H1 (cell line): Measurements from ENCODE around the gene TTYH2. TPM values are rescaled to one million over a fixed set of nuclear protein-coding genes. Genes with fewer than 3 reads are reported as not detected.

Experiments
- ATF3 ChIP-seq: IDR thresholded peaks from 2 replicates; pipeline ENCODE4 v1.6.1; 2011; ENCODE audit warnings: low read depth, mild to moderate bottlenecking, low read length; ENCODE audit not compliant: insufficient read depth
- CBX5 ChIP-seq: fragments of 300-800, 300-1000 bp; sonication (generic); IDR thresholded peaks from 2 replicates; pipeline ENCODE4 v1.7.1; 2016; ENCODE audit warnings: antibody characterized with exemption, low read length, low read depth
- EZH2 ChIP-seq: fragments of 200-600 bp; sonication (generic); IDR thresholded peaks from 2 replicates; pipeline ENCODE4 v1.7.1; 2012; ENCODE audit warnings: low read depth, mild to moderate bottlenecking, moderate library complexity, low read length, inconsistent platforms; ENCODE audit not compliant: severe bottlenecking
- KDM5A ChIP-seq: fragments of 200-600 bp; IDR thresholded peaks from 2 replicates; pipeline ENCODE4 v1.7.1; 2012; ENCODE audit warnings: mild to moderate bottlenecking, low read length, inconsistent platforms, mixed read lengths
- POLR2A ChIP-seq, 2 experiments: IDR thresholded peaks; 1 replicate in 1 of 2; 2 replicates in 1 of 2; pipeline ENCODE4 v1.6.1; 2011; ENCODE audit warnings: low read depth in 2 of 2, low read length in 2 of 2, mild to moderate bottlenecking in 2 of 2; ENCODE audit errors: control extremely low read depth in 1 of 2
- SAP30 ChIP-seq: fragments of 300-600 bp; sonication (generic); IDR thresholded peaks from 2 replicates; pipeline ENCODE4 v1.7.1; 2012; ENCODE audit warnings: low read length, moderate library complexity, mild to moderate bottlenecking, inconsistent platforms; ENCODE audit not compliant: insufficient read depth, insufficient replicate concordance
- SIN3A ChIP-seq, 2 experiments: IDR thresholded peaks in 1 of 2; conservative IDR thresholded peaks in 1 of 2; 2 replicates each; pipeline ENCODE4 v1.6.1; 2011 to 2012; ENCODE audit warnings: low read length in 2 of 2, improper control_type of control experiment in 1 of 2, low read depth in 1 of 2, mild to moderate bottlenecking in 1 of 2
- SP4 ChIP-seq: IDR thresholded peaks from 2 replicates; pipeline ENCODE4 v1.6.1; 2012; ENCODE audit warnings: low read length, inconsistent platforms
- polyA plus RNA-seq, 7 experiments: library from polyadenylated mRNA; depleted of rRNA in 3 of 7; stranded (reverse) in 5 of 7; unstranded in 2 of 7; fragments of >200 nt in 5 of 7; fragments of 200-250 nt in 2 of 7; gene quantifications; 1 replicate in 5 of 7; 2 replicates in 1 of 7; 4 replicates in 1 of 7; pipeline versions ENCODE4 v1.2.1 to v1.2.3, GENCODE V29; 2011 to 2013; ENCODE audit warnings: missing spikeins in 2 of 7, mixed read lengths in 2 of 7
- total RNA-seq: library from RNA; stranded (reverse); fragmentation: NEBNext Ultra II Directional; extraction: Animal tissue kit (Norgen Biotek cat#: 25700); gene quantifications from 2 replicates; pipeline ENCODE4 v1.2.1, GENCODE V29; 2021

TTYH2 gene
- total and polyA plus RNA-seq, 2 of the 8 experiments (the other 6 are each of a cell fraction or from before 2014, with no cell fraction given): 3.2 to 9.2 TPM

GRCh38 chr17:74215342-74215727 is 2.0 kb downstream of the TTYH2 start (continued):
- TF ChIP-seq SIN3A (conservative IDR thresholded peaks at IDR 0.05 in 1 of 2, IDR thresholded peaks at IDR 0.05 in 1 of 2; ENCODE audit: low read depth in 1 of 2, low read length in 2 of 2) (no peak), POLR2A (IDR thresholded peaks at IDR 0.05; ENCODE audit: control extremely low read depth in 1 of 2, low read depth in 2 of 2, low read length in 2 of 2) (no peak), SP4 (no peak), ATF3 (no peak), CBX5 (no peak), SAP30 (no peak), KDM5A (no peak), EZH2 (no peak)
